GM21423 (cell line): ENCODE measurements around the gene NDOR1.

ENCODE experiments used
- ATAC-seq: cut with Tn5 transposase; IDR thresholded peaks from one replicate; pipeline ENCODE4 v1.9.1; 2021; ENCODE audit warnings: mild to moderate bottlenecking, moderate library complexity; ENCODE audit not compliant: unreplicated experiment

The NDOR1 gene

DNA sequence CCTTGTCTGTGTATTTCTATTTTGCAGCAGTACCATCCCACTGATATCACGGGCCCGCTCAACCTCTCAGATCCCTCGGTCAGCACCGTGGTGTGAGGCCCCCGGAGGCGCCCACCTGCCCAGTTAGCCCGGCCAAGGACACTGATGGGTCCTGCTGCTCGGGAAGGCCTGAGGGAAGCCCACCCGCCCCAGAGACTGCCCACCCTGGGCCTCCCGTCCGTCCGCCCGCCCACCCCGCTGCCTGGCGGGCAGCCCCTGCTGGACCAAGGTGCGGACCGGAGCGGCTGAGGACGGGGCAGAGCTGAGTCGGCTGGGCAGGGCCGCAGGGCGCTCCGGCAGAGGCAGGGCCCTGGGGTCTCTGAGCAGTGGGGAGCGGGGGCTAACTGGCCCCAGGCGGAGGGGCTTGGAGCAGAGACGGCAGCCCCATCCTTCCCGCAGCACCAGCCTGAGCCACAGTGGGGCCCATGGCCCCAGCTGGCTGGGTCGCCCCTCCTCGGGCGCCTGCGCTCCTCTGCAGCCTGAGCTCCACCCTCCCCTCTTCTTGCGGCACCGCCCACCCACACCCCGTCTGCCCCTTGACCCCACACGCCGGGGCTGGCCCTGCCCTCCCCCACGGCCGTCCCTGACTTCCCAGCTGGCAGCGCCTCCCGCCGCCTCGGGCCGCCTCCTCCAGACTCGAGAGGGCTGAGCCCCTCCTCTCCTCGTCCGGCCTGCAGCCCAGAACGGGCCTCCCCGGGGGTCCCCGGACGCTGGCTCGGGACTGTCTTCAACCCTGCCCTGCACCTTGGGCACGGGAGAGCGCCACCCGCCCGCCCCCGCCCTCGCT is 37.5 kb upstream of the NDOR1 start:
- no peak for ATAC-seq

DNA sequence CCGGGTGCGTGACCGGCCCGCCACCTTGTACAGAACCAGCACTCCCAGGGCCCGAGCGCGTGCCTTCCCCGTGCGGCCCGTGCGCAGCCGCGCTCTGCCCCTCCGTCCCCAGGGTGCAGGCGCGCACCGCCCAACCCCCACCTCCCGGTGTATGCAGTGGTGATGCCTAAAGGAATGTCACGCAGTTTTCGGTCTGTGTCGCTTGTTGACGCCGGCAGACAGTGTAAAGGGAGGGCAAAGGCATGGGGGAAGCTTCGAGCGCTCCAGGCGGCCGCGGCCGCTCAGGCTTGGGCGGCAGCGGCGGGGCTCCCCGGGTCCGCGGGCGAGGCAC is 37.0 kb upstream of the NDOR1 start:
- no peak for ATAC-seq

GRCh38 chr9:137168904-137169856 is 36.3 kb upstream of the NDOR1 start:
- ATAC-seq = no peak

GRCh38 chr9:137169896-137170358 is 35.6 kb upstream of the NDOR1 start, which contains the start of gene LRRC26:
Gene LRRC26, minus strand, starts transcription at chr9:137170051. Its CDS starts 108 bp downstream, at chr9:137169943.
- ATAC-seq = no peak

- ATAC-seq = no peak
Observed at GRCh38 chr9:137170486-137171148, 34.9 kb upstream of the NDOR1 start.

DNA sequence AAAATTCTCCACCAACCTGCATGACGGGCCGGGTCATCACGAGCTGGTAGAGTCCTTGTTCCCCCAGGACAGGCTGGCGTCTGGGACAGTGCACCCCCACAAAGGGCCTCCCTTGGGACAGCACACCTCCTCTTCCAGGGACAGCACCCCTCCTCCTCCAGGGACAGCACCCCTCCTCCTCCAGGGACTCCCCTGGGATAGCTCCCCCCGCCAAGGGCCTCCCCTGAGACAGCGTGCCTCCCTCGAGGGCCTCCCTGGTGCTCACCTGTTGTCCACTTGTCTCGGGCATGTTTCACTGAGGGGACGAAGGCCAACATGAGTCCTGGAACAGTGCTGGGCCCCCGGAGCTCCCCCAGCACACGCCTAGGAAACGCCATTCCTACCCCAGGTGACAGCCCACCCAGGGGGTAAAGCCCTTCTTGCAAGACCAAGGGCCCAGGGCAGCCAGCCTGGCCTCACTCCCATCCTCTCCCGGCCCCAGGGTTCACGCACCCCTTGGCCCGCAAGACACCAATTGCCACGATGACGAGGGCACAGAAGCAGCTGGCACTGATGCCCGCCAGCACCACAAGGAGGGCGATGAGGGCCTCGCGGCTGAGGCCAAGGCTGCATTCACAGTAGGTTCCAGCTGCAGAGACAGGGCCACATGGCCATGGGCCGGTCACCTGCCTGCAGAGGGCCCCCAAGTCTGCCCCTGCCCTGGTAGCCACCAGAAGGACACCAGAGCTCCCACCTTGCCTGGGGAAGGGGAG is 34.2 kb upstream of the NDOR1 start:
- no peak for ATAC-seq

- no peak for ATAC-seq
Observed at GRCh38 chr9:137172901-137173795, 32.4 kb upstream of the NDOR1 start.

DNA sequence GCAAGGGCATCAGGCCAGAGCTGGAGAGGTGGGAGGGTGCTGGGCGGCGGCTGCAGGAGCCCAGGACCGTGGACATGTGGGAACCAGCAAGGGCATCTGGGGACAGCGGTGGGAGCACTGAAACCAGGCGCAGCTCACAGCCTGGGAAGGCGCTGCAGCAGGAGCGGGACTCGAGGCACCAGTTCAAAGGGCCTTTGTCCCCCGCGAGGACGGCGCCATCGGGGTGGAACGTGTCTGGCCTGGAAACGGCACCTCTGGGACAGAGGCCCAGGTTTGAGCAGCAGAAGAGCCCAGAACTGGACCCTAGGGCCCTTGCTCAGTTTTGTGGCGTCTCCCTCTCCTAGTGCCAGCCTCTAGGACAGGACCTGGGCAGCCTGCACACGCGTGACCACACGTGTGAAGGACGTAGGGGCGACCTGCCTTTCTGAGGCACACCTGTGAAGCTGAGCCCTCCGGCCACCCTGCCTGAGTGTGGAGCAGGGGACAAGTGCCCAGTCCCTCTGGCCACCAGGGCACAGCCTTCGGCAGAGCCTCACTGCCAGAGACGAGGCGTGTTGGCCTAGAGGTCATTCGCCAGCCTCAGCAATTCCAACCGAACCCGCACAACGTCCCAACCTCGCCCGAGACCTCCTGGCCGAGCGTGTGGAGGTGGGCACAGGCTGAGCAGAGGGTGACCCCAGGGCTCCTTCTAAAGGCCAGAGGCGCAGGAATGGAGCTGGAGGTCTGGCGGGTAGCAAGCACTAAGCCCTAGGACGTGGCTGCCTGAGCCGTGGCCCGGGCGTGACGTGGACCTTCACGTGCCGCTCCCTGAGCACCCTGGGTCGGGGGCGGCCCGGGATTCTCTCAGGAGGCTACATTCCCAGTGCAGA is 31.5 kb upstream of the NDOR1 start:
- no peak for ATAC-seq

DNA sequence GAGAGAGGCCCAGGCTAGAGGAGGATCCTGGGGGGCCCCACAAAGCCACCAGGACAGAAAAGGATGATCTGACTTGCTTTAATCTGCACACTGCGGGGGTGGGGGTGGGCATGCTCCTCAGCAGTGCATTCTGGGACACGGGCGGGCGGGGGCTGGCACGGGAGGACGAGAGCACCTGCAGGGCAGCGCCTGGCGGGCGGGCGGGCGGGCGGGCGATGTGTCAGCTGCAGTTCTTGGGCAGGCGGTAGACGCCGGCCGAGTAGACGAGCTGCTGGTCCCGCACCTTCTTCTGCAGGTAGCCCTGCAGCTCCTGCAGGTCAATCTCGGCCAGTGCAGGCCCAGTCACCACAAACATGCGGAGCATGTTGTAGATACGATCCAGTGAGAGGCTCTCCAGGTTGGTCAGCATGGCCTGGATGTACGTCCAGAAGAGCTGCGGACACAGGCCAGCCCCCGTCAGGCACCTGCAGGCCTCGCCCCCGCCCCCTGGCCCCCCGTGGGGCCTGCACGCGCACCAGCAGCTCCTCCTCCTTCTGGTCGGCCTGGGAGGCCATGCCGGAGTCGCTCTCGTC is 30.7 kb upstream of the NDOR1 start:
- ATAC-seq = no peak

DNA sequence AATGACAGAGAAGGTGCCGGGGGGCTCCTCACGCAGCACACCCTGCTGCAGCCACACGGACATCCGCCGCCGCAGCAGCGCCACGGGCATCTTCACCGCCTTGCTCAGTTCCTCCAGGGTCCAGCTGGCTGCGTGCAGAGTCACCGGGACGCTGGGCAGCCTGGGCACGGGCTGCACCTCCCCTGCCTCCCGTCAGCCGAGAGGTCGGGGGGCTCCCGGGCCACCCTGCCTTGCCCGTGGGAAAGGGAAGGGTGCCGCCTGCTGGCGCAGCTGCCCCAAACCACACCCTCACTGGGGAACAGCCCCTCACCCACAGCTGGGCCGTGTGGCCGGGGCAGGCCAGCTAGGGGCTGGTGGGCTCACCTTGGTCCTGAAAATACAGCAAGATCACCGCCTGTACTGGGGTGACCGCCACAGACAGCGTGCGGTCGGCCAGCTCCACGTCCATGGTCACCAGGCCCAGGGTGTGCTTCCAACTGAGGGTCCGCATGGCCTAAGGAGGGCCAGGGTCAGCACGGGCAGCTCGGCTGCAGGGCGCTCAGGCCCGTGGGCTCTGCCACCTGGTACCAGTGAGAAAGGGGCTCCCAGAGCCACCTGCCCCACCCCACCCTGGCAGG is 30.0 kb upstream of the NDOR1 start:
- no peak for ATAC-seq

DNA sequence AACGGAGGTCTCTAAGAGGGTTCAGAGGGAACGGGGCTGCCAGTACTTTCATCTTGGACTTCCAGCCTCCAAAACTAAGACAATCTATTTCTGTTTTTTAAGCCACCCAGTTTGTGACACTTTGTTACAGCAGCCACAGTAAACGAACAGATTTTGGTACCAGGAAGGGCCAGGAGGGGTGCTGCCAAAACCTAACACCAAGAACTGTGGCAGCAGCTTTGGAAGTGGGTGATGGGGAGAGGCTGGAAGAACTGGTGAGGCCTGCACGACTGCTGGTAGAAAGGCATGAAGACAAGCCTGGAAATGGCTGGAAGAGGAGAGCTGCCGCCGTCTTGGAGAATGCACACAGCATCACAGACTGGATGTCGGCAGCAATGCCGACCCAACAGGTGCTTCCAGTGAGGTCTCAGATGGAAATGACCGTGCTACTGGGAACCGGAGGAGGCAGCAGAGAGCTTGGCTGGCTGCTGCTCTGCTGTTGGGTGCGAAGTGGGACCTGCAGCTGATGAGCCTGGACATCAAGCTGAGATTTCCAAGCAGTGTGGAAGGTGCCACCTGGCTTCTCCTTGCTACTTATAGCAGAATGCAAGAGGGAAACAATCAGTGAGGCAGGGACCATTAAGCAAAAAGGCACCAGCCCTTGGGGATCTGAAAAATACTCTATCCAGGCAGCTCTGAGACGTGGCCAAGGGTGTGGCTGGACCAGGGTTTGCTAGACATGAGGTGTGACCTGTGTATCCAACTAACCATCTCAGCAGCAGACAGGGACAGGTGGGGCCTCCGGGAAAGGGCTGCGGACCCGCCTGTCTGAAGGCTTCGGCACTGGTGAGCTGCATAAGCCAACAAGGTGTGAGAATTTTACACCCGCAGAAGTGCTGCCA is 29.0 kb upstream of the NDOR1 start:
- ATAC-seq = no peak

DNA sequence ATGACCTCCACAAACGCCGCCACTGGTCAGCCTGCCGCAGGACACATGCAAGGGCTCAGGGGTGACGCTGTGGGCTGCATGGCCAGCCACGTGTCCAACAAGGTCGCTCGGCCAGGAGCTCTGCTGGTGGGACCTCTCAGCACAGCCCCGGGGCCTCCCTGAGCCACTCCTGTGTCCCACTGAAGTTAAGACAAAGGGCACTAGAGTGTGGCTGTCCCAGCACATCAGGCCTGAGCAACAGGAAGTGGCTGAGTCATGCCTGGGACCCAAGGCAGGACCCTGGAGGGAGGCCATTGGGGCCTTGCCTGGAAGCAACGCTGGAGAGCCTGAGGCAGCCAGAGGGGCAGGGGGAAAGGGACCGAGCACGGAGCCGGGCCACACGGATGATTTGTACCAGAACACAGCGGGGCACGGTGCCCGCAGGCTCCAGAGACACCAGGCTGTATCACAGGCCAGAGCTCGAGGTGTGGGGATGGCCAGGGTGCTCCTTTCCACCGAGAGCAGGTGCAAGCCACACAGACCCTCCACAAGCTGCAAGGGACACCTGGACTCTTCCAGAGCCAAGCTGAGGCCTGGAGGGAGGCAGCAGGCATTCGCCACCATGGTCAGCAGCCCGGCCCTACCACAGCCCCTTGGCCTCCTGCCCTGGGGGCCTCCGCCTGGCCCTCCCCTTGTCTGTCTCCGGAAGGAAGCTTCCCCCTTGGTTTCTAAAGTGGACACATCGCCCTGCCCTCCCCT is 27.1 kb upstream of the NDOR1 start:
- no peak for ATAC-seq

DNA sequence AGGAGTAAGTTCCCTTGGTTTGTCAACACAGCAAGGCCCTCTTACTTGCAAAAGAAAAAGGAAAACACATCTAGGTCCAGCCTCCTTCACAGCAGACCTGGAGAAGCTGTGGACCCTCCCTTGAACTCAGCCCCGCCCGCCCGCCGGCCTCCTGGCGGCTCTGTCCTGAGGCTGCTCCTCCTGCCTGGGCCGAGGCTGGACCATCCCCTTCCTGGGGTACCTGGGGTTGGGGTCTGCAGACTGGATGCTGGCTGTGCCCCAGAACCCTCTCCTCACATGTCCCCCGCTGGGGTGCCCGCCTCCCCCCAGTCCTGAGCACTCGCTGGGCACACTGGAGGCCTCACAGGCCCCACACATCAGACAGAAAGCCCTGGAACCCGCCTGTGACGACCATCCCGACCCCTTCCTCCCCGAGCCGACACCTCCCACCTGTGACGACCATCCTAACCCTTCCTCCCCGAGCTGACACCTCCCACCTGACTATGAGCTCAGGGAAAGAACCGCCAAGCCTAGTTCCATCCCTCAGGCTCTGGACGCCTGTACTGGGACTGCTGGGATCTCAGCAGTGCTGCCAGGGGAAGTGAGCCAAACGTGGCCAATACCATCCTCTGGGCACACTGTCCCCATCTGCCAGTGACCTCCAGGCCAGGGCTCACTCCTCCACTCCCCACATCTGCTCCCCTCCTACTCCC is 26.4 kb upstream of the NDOR1 start:
- ATAC-seq = no peak

DNA sequence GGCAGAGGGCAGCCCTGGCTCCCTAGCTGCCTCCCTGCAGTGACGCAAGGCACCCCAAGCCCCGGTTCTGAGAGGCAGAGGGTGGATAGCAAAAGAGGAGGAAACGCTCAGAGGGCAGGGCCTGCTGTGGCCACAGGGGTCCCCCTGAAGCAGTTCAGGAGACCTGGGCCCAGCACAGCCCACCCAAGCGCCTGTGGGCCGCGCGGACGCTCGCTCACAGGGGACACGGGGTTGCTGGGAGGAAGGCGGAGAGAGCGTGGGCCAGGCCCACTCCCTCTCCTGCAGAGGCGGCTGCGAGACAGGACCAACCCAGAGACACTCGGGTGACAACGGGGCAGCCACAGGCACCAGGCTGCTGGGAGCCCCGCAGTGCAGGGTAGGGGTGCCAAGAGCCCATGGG is 25.7 kb upstream of the NDOR1 start:
- ATAC-seq = no peak

DNA sequence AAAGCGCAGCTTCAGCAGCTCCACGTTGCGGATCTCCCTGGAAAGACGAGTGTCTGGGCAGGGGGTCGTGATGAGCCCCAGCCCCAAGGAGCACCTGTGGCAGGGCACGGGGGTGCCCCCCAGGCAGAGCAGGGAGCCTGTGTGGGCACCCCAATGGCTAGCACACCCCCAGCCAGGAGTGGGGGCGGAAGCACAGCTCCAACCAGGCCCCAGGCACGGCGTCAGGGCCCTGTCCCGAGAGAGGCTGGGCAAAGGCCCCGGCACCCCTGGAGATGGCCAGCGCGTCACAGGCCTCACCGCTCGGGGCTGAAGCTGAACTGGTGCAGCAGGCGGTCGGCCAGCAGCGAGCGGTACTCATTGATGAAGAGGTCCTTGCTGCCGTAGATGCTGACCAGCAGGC is 25.0 kb upstream of the NDOR1 start:
- no peak for ATAC-seq

DNA sequence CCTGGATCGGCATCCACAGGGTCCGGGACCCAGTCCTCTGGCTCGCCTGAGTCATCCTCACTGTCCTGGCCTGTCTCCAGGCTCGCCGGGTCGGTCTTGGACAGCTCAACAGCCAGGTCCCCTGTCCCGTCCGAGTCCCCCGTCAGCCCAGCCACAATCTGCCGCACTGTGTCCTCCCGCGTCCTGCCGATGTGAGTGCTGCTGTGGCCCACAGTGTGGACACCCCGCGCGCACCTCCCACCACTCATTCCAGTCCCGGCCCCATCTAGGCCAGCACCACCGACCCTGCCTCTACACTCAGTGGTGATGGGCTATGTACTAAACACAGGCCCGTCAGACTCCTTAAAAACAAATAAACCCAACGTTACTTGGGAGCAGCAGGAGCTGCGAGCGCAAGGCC is 23.8 kb upstream of the NDOR1 start:
- no peak for ATAC-seq
